Stimulated activated memory B cell treated with anti-CD40 and anti-IgM and Interleukin-4, amounts not matched to agents 10 μg/mL and 1 μg/mL and 100 μg/mL, for 72 hours (primary cell): ENCODE results near the gene TYSND1.

Source experiments
- ATAC-seq: fragments of 150-1000 bp; cut with Tn5 transposase; 2 replicates; pipeline ENCODE4 v1.10.0; 2021
- H3K27ac Mint-ChIP-seq: one replicate; pipeline ENCODE4 v1.8.0; 2022; ENCODE audit warnings: mild to moderate bottlenecking, mixed read lengths
- H3K27me3 Mint-ChIP-seq: one replicate; pipeline ENCODE4 v1.8.0; 2022; ENCODE audit warnings: mixed read lengths
- H3K36me3 Mint-ChIP-seq: one replicate; pipeline ENCODE4 v1.8.0; 2022; ENCODE audit warnings: mixed read lengths
- H3K4me1 Mint-ChIP-seq: one replicate; pipeline ENCODE4 v1.8.0; 2022; ENCODE audit warnings: mixed read lengths
- H3K4me3 Mint-ChIP-seq: one replicate; pipeline ENCODE4 v1.8.0; 2022; ENCODE audit warnings: mild to moderate bottlenecking, moderate library complexity, mixed read lengths
- H3K9me3 Mint-ChIP-seq: one replicate; pipeline ENCODE4 v1.8.0; 2022; ENCODE audit warnings: mixed read lengths

The TYSND1 gene

GRCh38 chr10:70145666-70146488 is 623 bp downstream of the TYSND1 start:
- H3K9me3 Mint-ChIP-seq = no peaks in the 10 kb centered on the region
- H3K36me3 Mint-ChIP-seq = peaks cover 19% of the 10 kb centered on the region
- ATAC-seq = peak; percentile 84
- peak overlapping the region; percentile 93 for H3K27ac Mint-ChIP-seq
- peak overlapping the region; percentile 94 for H3K4me3 Mint-ChIP-seq
- peaks cover 32% of the 10 kb centered on the region for H3K4me1 Mint-ChIP-seq
- H3K27me3 Mint-ChIP-seq = no peaks in the 10 kb centered on the region

GRCh38 chr10:70145166-70145665 is 1.3 kb downstream of the TYSND1 start:
- H3K27ac Mint-ChIP-seq = peak overlapping the region; percentile 93
- H3K4me1 Mint-ChIP-seq = peaks cover 32% of the 10 kb centered on the region
- ATAC-seq = peak; percentile 9
- H3K4me3 Mint-ChIP-seq = peak overlapping the region; percentile 94
- no peaks in the 10 kb centered on the region for H3K27me3 Mint-ChIP-seq
- no peaks in the 10 kb centered on the region for H3K9me3 Mint-ChIP-seq
- peaks cover 17% of the 10 kb centered on the region for H3K36me3 Mint-ChIP-seq

GRCh38 chr10:70144372-70145110 is 2.0 kb downstream of the TYSND1 start:
- H3K27me3 Mint-ChIP-seq = no peaks in the 10 kb centered on the region
- H3K27ac Mint-ChIP-seq = peak overlapping the region; percentile 93
- no peaks in the 10 kb centered on the region for H3K9me3 Mint-ChIP-seq
- peaks cover 32% of the 10 kb centered on the region for H3K4me1 Mint-ChIP-seq
- no peak for ATAC-seq
- peak overlapping the region; percentile 94 for H3K4me3 Mint-ChIP-seq
- peaks cover 17% of the 10 kb centered on the region for H3K36me3 Mint-ChIP-seq

GRCh38 chr10:70142555-70142954 is 3.9 kb downstream of the TYSND1 start:
- no peaks in the 10 kb centered on the region for H3K9me3 Mint-ChIP-seq
- no peak overlapping the region for H3K4me3 Mint-ChIP-seq
- H3K27me3 Mint-ChIP-seq = no peaks in the 10 kb centered on the region
- H3K4me1 Mint-ChIP-seq = peaks cover 32% of the 10 kb centered on the region
- H3K27ac Mint-ChIP-seq = no peak overlapping the region
- peaks cover 18% of the 10 kb centered on the region for H3K36me3 Mint-ChIP-seq
- ATAC-seq = no peak

GRCh38 chr10:70140297-70140696 is 6.2 kb downstream of the TYSND1 start:
- Mint-ChIP-seq H3K9me3 (no peaks in the 10 kb centered on the region), H3K36me3 (peaks cover 29% of the 10 kb centered on the region), H3K4me3 (no peak overlapping the region), H3K4me1 (peaks cover 26% of the 10 kb centered on the region), H3K27me3 (no peaks in the 10 kb centered on the region), H3K27ac (no peak overlapping the region)
- no peak for ATAC-seq

- peaks cover 22% of the 10 kb centered on the region for H3K4me1 Mint-ChIP-seq
Measured at GRCh38 chr10:70139997-70140250, 6.6 kb downstream of the TYSND1 start.

GRCh38 chr10:70139151-70139996 is 7.1 kb downstream of the TYSND1 start:
- Mint-ChIP-seq H3K27ac (no peak overlapping the region), H3K4me1 (peaks cover 16% of the 10 kb centered on the region), H3K36me3 (peaks cover 29% of the 10 kb centered on the region), H3K9me3 (no peaks in the 10 kb centered on the region), H3K27me3 (no peaks in the 10 kb centered on the region), H3K4me3 (no peak overlapping the region)
- ATAC-seq = no peak

More at GRCh38 chr10:70139997-70140250, 6.6 kb downstream of the TYSND1 start:
- Mint-ChIP-seq H3K27ac (no peak overlapping the region), H3K4me3 (no peak overlapping the region), H3K9me3 (no peaks in the 10 kb centered on the region), H3K36me3 (peaks cover 29% of the 10 kb centered on the region), H3K27me3 (no peaks in the 10 kb centered on the region)
- no peak for ATAC-seq

- no peak for ATAC-seq
- H3K27ac Mint-ChIP-seq = no peak overlapping the region
- peaks cover 33% of the 10 kb centered on the region for H3K36me3 Mint-ChIP-seq
Measured at GRCh38 chr10:70137927-70138883, 8.3 kb downstream of the TYSND1 start.

GRCh38 chr10:70137135-70137534 is 9.4 kb downstream of the TYSND1 start:
- no peak overlapping the region for H3K4me3 Mint-ChIP-seq
- H3K27me3 Mint-ChIP-seq = no peaks in the 10 kb centered on the region
- peaks cover 39% of the 10 kb centered on the region for H3K36me3 Mint-ChIP-seq
- H3K4me1 Mint-ChIP-seq = peaks cover 15% of the 10 kb centered on the region
- H3K27ac Mint-ChIP-seq = no peak overlapping the region
- no peak for ATAC-seq
- H3K9me3 Mint-ChIP-seq = no peaks in the 10 kb centered on the region

More at GRCh38 chr10:70137927-70138883, 8.3 kb downstream of the TYSND1 start:
- Mint-ChIP-seq H3K4me1 (peaks cover 11% of the 10 kb centered on the region), H3K27me3 (no peaks in the 10 kb centered on the region), H3K9me3 (no peaks in the 10 kb centered on the region), H3K4me3 (no peak overlapping the region)

- no peak for ATAC-seq
- Mint-ChIP-seq H3K36me3 (peaks cover 39% of the 10 kb centered on the region), H3K4me3 (no peak overlapping the region), H3K27ac (no peak overlapping the region), H3K4me1 (peaks cover 24% of the 10 kb centered on the region), H3K9me3 (no peaks in the 10 kb centered on the region), H3K27me3 (no peaks in the 10 kb centered on the region)
Measured at GRCh38 chr10:70135684-70136083, 10.8 kb downstream of the TYSND1 start.

GRCh38 chr10:70135046-70135445 is 11.5 kb downstream of the TYSND1 start:
- Mint-ChIP-seq H3K9me3 (no peaks in the 10 kb centered on the region), H3K36me3 (peaks cover 39% of the 10 kb centered on the region), H3K27ac (no peak overlapping the region), H3K4me3 (no peak overlapping the region), H3K4me1 (peaks cover 24% of the 10 kb centered on the region), H3K27me3 (no peaks in the 10 kb centered on the region)
- ATAC-seq = no peak

GRCh38 chr10:70132098-70133029 is 14.1 kb downstream of the TYSND1 start, which contains the start of gene AIFM2:
Gene AIFM2 (minus strand): TSS chr10:70132825. CDS start chr10:70124084, 8,741 bp downstream.
- H3K4me3 Mint-ChIP-seq = peak within 1 kb of the TSS; percentile 95
- no peaks in the 10 kb centered on the region for H3K9me3 Mint-ChIP-seq
- peaks cover 24% of the 10 kb centered on the region for H3K36me3 Mint-ChIP-seq
- no peaks in the 10 kb centered on the region for H3K27me3 Mint-ChIP-seq
- H3K27ac Mint-ChIP-seq = peak within 1 kb of the TSS; percentile 92
- peaks cover 24% of the 10 kb centered on the region for H3K4me1 Mint-ChIP-seq
- peak; percentile 81 for ATAC-seq

GRCh38 chr10:70131560-70131937 is 15.0 kb downstream of the TYSND1 start:
- Mint-ChIP-seq H3K4me1 (peaks cover 26% of the 10 kb centered on the region), H3K36me3 (peaks cover 17% of the 10 kb centered on the region), H3K9me3 (no peaks in the 10 kb centered on the region), H3K27ac (no peak overlapping the region), H3K4me3 (peak overlapping the region; percentile 95), H3K27me3 (no peaks in the 10 kb centered on the region)
- no peak for ATAC-seq
